ENCODE data around the gene SLC22A31.

The SLC22A31 gene

GRCh38 chr16:89150981-89151380, 49.4 kb downstream of the SLC22A31 start:
- H3K27me3 ChIP-seq (ENCODE audit: control insufficient read depth in 2 of 2, insufficient read depth in 2 of 2, low read length in 2 of 2) = no peaks in the 10 kb centered on the region
- no peak overlapping the region for H3K4me3 ChIP-seq (ENCODE audit: low read length in 2 of 2)
- H3K9ac ChIP-seq (ENCODE audit: low read depth in 1 of 2, low read length in 2 of 2) = no peak overlapping the region
- peaks cover 6 to 7% of the 10 kb centered on the region in 2 donors for H3K4me1 ChIP-seq (ENCODE audit: control insufficient read depth in 2 of 2, insufficient read depth in 2 of 2, low read length in 2 of 2)
- H3K9me3 ChIP-seq (ENCODE audit: control insufficient read depth in 2 of 2, low read length in 2 of 2) = no peaks in the 10 kb centered on the region
- peaks cover 17 to 35% of the 10 kb centered on the region in 2 donors for H3K36me3 ChIP-seq (ENCODE audit: control insufficient read depth in 2 of 2, insufficient read depth in 2 of 2, low read length in 2 of 2)
- no peak overlapping the region for H3K27ac ChIP-seq (ENCODE audit: low read depth in 2 of 2, low read length in 2 of 2)

GRCh38 chr16:89150090-89150835, 50.1 kb downstream of the SLC22A31 start:
- peaks cover 20 to 40% of the 10 kb centered on the region in 2 donors for H3K36me3 ChIP-seq (ENCODE audit: control insufficient read depth in 2 of 2, insufficient read depth in 2 of 2, low read length in 2 of 2)
- no peak overlapping the region for H3K9ac ChIP-seq (ENCODE audit: low read depth in 1 of 2, low read length in 2 of 2)
- peaks cover 3 to 4% of the 10 kb centered on the region in 2 donors for H3K4me1 ChIP-seq (ENCODE audit: control insufficient read depth in 2 of 2, insufficient read depth in 2 of 2, low read length in 2 of 2)
- H3K4me3 ChIP-seq (ENCODE audit: low read length in 2 of 2) = no peak overlapping the region
- H3K27me3 ChIP-seq (ENCODE audit: control insufficient read depth in 2 of 2, insufficient read depth in 2 of 2, low read length in 2 of 2) = no peaks in the 10 kb centered on the region
- H3K27ac ChIP-seq (ENCODE audit: low read depth in 2 of 2, low read length in 2 of 2) = no peak overlapping the region
- H3K9me3 ChIP-seq (ENCODE audit: control insufficient read depth in 2 of 2, low read length in 2 of 2) = no peaks in the 10 kb centered on the region

- no peaks in the 10 kb centered on the region for H3K4me1 ChIP-seq (ENCODE audit: control insufficient read depth in 2 of 2, insufficient read depth in 2 of 2, low read length in 2 of 2)
- no peak overlapping the region for H3K9ac ChIP-seq (ENCODE audit: low read depth in 1 of 2, low read length in 2 of 2)
- H3K36me3 ChIP-seq (ENCODE audit: control insufficient read depth in 2 of 2, insufficient read depth in 2 of 2, low read length in 2 of 2) = peaks cover 20 to 44% of the 10 kb centered on the region in 2 donors
- H3K4me3 ChIP-seq (ENCODE audit: low read length in 2 of 2) = no peak overlapping the region
- no peak overlapping the region for H3K27ac ChIP-seq (ENCODE audit: low read depth in 2 of 2, low read length in 2 of 2)
- no peaks in the 10 kb centered on the region for H3K9me3 ChIP-seq (ENCODE audit: control insufficient read depth in 2 of 2, low read length in 2 of 2)
- no peaks in the 10 kb centered on the region for H3K27me3 ChIP-seq (ENCODE audit: control insufficient read depth in 2 of 2, insufficient read depth in 2 of 2, low read length in 2 of 2)
Measured at GRCh38 chr16:89149386-89149785, 51.0 kb downstream of the SLC22A31 start.

- Histone ChIP-seq H3K36me3 (ENCODE audit: control insufficient read depth in 2 of 2, insufficient read depth in 2 of 2, low read length in 2 of 2) (peaks cover 24 to 57% of the 10 kb centered on the region in 2 donors), H3K9ac (ENCODE audit: low read depth in 1 of 2, low read length in 2 of 2) (no peak overlapping the region), H3K4me3 (ENCODE audit: low read length in 2 of 2) (no peak overlapping the region), H3K4me1 (ENCODE audit: control insufficient read depth in 2 of 2, insufficient read depth in 2 of 2, low read length in 2 of 2) (no peaks in the 10 kb centered on the region), H3K9me3 (ENCODE audit: control insufficient read depth in 2 of 2, low read length in 2 of 2) (no peaks in the 10 kb centered on the region), H3K27ac (ENCODE audit: low read depth in 2 of 2, low read length in 2 of 2) (no peak overlapping the region), H3K27me3 (ENCODE audit: control insufficient read depth in 2 of 2, insufficient read depth in 2 of 2, low read length in 2 of 2) (no peaks in the 10 kb centered on the region)
Measured at GRCh38 chr16:89147085-89147817, 53.1 kb downstream of the SLC22A31 start.

- H3K9ac ChIP-seq (ENCODE audit: low read depth in 1 of 2, low read length in 2 of 2) = no peak overlapping the region
- no peak overlapping the region for H3K4me3 ChIP-seq (ENCODE audit: low read length in 2 of 2)
- H3K36me3 ChIP-seq (ENCODE audit: control insufficient read depth in 2 of 2, insufficient read depth in 2 of 2, low read length in 2 of 2) = peaks cover 32 to 60% of the 10 kb centered on the region in 2 donors
- H3K27me3 ChIP-seq (ENCODE audit: control insufficient read depth in 2 of 2, insufficient read depth in 2 of 2, low read length in 2 of 2) = no peaks in the 10 kb centered on the region
- no peaks in the 10 kb centered on the region for H3K4me1 ChIP-seq (ENCODE audit: control insufficient read depth in 2 of 2, insufficient read depth in 2 of 2, low read length in 2 of 2)
- H3K9me3 ChIP-seq (ENCODE audit: control insufficient read depth in 2 of 2, low read length in 2 of 2) = no peaks in the 10 kb centered on the region
- H3K27ac ChIP-seq (ENCODE audit: low read depth in 2 of 2, low read length in 2 of 2) = no peak overlapping the region
Measured at GRCh38 chr16:89146211-89147005, 53.9 kb downstream of the SLC22A31 start.

All from mucosa of rectum (tissue), 2 donors.